Fibroblast of the conjunctiva (primary cell): ENCODE data around the gene GRM5.

Experiments used
- DNase-seq: peaks from one replicate; pipeline ENCODE4 v3.0.0-alpha.2; 2010; ENCODE audit warnings: low read depth

The GRM5 gene

GRCh38 chr11:88618327-88619070, 447.3 kb downstream of the GRM5 start:
- no peak for DNase-seq

GRCh38 chr11:88617226-88617625, 448.6 kb downstream of the GRM5 start:
- no peak for DNase-seq

- no peak for DNase-seq
These were observed 461.5 kb downstream of the GRM5 start for GRCh38 chr11:88604260-88604659.

- DNase-seq: peak; percentile 50
These were observed 462.5 kb downstream of the GRM5 start for GRCh38 chr11:88603091-88603867.

GRCh38 chr11:88597387-88597786, 468.4 kb downstream of the GRM5 start:
- no peak for DNase-seq

GRCh38 chr11:88596786-88597185, 469.0 kb downstream of the GRM5 start:
- DNase-seq: no peak

GRCh38 chr11:88594274-88594950, 471.4 kb downstream of the GRM5 start:
- DNase-seq: no peak

GRCh38 chr11:88590361-88590760, 475.4 kb downstream of the GRM5 start:
- no peak for DNase-seq

GRCh38 chr11:88583251-88583650, 482.5 kb downstream of the GRM5 start:
- no peak for DNase-seq

GRCh38 chr11:88579466-88579865, 486.3 kb downstream of the GRM5 start:
- no peak for DNase-seq

GRCh38 chr11:88576741-88577140, 489.0 kb downstream of the GRM5 start:
- DNase-seq: no peak

GRCh38 chr11:88575916-88576315, 489.9 kb downstream of the GRM5 start:
- DNase-seq: no peak

GRCh38 chr11:88569342-88569741, 496.4 kb downstream of the GRM5 start:
- no peak for DNase-seq

- no peak for DNase-seq
These were observed 510.0 kb downstream of the GRM5 start for GRCh38 chr11:88555829-88556202.

- peak; percentile 88 for DNase-seq
These were observed 510.6 kb downstream of the GRM5 start for GRCh38 chr11:88555018-88555828.

GRCh38 chr11:88553204-88553603, 512.6 kb downstream of the GRM5 start:
- DNase-seq: no peak

GRCh38 chr11:88552379-88553062, 513.3 kb downstream of the GRM5 start:
- no peak for DNase-seq

- no peak for DNase-seq
These were observed 521.0 kb downstream of the GRM5 start for GRCh38 chr11:88544656-88545280.

- DNase-seq: peak; percentile 84
These were observed 521.7 kb downstream of the GRM5 start for GRCh38 chr11:88543902-88544655.

GRCh38 chr11:88541006-88541405, 524.8 kb downstream of the GRM5 start:
- no peak for DNase-seq
